GM19240 (cell line): ENCODE results near the gene SPATA19.
"Not testable (repeated sequence)": the region's sequence is repeated elsewhere in the genome, so short reads cannot be mapped to it uniquely, and the experiment has no call there.

Source experiments
- DNase-seq: peaks from one replicate; pipeline ENCODE4 v3.0.0; 2011; ENCODE audit warnings: low spot score; ENCODE audit not compliant: insufficient read length

The SPATA19 gene

GRCh38 chr11:133845413-133845812 lies at the start of gene SPATA19:
TSS of gene SPATA19 (minus strand) at chr11:133845513. CDS start at chr11:133845446, 67 bp downstream.
- no peak for DNase-seq

DNA sequence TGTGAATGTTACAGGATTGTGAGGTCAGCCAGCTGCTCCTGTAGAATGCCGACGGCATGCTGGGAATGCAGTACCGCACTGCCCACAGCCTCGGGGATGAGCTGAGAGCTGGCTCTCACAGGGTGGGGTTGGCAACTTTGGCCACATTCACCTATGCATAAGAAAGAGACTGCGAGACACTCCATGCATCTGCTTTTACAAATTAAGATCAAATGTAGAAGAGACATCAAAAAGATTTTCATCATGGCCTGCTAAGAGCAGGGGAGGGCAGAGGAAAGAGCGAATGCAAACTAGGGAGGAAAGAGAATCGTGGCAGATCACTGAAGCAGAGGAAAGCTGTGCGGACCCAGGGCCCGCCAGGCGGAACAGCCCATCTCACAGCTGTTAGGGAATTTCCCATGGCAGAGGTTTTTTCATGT lies 49.8 kb upstream of the SPATA19 start:
- DNase-seq = no peak

GRCh38 chr11:133893381-133893780 lies 48.1 kb upstream of the SPATA19 start:
- no peak for DNase-seq

GRCh38 chr11:133892584-133893380 lies 47.5 kb upstream of the SPATA19 start:
- no peak for DNase-seq

GRCh38 chr11:133892126-133892525 lies 46.8 kb upstream of the SPATA19 start:
- DNase-seq = no peak

DNA sequence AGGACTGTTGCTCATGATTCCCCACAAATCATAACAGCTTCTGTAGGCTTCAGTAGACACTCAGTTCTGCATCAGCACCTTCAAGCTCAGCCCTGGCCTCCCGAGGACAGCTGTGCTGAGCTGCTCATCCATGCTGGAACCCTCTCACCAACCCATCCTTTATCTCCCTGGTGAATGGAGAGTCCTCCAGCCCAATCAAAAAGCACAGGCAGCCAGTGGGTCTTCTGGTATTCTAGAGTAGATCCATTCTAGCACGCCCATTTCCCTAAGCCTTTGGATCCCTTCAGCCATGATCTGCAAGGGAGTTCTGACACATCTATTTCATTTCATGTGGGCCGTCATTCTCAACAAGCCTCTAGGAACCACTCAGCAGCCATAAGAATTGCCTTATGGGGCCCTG lies 44.6 kb upstream of the SPATA19 start:
- no peak for DNase-seq

GRCh38 chr11:133889188-133889587 lies 43.9 kb upstream of the SPATA19 start:
- no peak for DNase-seq

DNA sequence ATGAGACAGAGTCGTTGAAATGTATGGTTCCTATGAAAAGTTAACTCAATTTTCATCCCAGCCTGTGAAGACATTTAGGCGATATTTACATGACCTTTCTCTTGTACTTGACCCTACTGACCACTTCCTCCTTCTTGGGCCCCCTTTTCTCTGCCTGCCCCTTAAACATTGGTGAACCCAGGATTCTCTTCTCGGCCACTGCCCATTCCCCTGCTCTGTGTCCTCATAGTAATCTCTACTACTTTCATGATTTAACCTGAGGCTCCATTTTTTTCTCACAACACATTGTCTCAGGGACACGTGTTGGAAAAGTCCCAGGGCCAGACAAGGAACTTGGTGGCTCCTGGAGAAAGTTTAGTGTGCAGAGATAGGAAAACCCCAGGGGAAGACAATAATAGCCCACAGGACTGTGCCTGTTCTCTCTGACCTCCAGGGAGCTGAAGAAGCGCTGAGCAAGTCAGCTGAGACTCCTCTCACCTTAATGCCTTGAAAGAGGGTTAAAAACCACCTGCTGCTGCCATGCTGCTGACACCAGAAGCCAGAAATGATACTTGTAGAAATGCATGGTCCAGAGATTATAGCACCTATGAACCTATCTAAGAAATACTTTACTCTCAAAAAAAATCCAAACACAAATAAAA lies 42.5 kb upstream of the SPATA19 start:
- DNase-seq = no peak

- no peak for DNase-seq
Observed at GRCh38 chr11:133886029-133886428, 40.7 kb upstream of the SPATA19 start.

DNA sequence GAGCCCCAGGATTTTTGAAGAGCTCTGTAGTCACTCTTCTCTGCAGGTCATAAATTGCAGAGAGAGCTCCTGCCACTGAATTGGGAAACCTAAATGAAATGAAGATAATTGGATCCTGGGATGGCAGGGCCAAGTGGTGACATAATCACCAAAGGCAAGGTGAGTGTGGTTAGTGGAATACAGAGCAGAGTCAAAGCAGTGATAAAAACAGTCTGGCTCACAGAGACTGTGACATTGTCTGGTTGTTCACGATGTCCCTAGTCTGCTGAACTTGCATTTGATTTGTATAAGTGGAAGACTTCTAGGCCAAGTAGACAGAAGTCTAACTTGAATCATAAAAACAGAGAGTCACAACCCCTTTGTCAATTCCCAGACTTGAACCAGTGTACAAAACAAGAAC lies 26.8 kb upstream of the SPATA19 start:
- no peak for DNase-seq

GRCh38 chr11:133867456-133867855 lies 22.1 kb upstream of the SPATA19 start:
- no peak for DNase-seq

DNA sequence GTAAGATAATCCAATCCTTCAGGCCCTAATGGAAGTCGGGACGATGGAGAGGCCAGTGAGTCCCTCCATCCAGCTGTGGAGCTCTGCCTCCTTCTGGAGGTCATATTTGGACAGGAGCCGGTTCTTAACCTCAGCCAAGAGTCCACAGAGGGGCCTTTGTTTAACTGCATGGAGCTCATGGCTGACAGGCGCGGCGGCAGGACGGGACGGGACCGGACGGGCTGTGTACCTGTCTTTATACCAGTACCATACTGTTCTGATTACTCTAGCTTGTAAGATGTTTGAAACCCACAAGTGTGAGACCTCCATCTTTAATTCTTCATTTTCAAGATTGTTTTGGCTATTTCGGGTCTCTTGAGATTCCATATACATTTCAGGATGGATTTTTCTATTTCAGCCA lies 20.2 kb upstream of the SPATA19 start:
- DNase-seq = no peak

- no peak for DNase-seq
Observed at GRCh38 chr11:133864756-133865155, 19.4 kb upstream of the SPATA19 start.

GRCh38 chr11:133860151-133860550 lies 14.8 kb upstream of the SPATA19 start:
- DNase-seq = no peak

DNA sequence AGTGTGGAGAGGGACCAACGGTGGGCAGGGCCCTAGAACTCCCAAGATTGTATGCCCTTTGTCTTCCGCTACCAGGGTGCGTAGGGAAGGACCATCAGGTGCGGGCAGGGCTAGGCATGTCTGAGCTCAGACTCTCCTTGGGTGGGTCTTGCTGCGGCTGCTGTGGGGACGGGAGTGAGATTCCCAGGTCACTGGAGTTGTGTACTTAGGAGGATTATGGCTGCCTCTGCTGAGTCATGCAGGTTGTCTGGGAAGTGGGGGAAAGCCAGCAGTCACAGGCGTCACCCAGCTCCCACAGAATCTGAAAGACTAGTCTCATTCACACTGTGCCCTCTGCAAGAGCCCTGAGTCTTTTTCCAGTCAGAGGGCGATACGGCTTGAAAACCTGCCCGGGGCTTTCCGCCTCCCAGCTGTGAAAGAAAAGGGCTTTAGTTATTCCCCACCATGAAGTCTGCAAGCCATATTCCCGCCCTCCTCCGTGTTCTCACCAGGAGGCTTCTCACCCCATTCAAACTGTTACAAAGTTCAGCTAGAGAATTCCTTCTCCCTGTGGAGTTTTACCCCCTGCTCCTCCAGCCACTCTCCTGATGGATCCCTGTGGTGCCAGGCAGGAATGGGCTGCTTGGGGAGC lies 9.1 kb upstream of the SPATA19 start:
- not testable (repeated sequence) for DNase-seq

- no peak for DNase-seq
Observed at GRCh38 chr11:133844217-133844616, 1.1 kb downstream of the SPATA19 start.

GRCh38 chr11:133843454-133843987 lies 1.8 kb downstream of the SPATA19 start:
- DNase-seq = no peak

DNA sequence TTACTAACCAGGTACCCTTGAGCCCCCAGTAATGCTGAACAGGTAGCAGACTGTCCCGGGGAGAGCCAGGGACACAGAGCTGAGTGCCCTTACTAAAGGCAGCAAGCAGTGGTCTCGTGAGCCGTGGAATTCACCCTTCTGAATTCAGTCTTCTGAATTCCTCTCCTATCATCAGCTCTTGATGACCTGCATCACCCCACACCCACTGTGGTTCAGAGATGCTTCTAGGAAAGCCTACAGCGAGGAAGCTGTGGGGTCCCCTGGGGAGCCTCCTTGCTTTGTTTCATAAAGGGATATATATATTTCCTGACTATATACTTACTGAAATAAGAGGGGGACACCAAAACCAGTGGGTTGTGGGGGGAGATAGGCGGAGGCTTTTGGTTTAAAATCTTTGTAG lies 2.6 kb downstream of the SPATA19 start:
- DNase-seq = no peak

DNA sequence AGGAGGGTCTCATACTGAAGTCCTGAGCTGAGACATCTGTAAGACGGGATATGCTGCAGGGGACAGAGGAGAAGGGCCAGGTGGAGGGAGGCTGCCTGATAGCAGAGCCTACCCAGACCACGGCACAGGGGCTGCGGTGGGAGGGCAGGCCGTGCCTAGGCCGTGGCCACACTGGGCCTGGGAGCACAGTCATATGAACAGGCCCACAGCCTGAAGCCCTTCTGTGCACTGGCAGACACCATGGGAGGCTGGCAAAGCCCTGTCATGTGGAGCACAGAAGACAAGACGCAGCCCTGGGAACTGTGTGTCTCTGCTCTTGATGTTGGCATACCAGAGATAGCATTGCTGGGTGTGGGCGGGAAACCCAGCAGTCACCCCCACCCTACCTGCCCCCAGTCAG lies 3.3 kb downstream of the SPATA19 start:
- DNase-seq = no peak

DNA sequence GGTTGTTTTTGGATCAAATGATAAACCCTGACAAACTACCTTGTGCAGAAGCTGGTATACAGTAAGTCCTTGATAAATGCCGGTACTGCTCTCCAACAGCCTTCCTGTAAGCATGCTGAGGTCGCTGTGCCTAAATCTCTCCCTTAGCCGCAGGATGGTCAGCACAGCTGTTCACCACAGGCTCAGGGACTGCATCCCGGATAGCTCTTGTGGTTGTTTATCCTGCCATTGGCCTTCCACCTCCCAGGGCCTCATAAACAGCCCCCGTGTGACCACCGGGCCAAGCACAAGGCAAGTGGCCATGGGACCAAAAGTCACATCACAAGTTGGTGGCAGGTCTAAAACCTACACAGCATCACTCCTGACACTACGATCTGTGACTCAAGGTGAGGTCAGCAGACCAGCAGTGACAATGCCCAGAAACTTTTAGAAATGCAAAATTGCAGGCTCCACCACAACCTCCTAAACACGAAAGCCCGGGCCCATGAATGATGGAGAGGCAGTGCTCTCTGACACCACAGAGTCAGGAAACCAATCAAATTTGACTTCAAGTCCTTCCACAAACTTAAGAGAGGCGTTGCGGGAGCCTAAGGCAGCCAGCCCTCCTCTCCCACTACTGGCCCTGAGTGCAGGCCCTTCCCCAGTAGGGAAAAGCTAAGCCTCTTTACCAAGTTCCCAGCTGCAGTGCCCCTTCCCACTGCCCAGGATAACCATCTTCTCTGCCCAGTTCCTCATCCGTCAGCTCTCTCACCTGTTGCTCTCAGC lies 3.9 kb downstream of the SPATA19 start:
- no peak for DNase-seq

GRCh38 chr11:133840479-133840941 lies 4.8 kb downstream of the SPATA19 start:
- DNase-seq = no peak
